ENCODE data around the gene NME4.
"Not testable (repeated sequence)": the region's sequence is repeated elsewhere in the genome, so short reads cannot be mapped to it uniquely, and the experiment has no call there.

NME4 gene

GRCh38 chr16:398561-399339, 1.8 kb downstream of the NME4 start:
- no peak for DNase-seq (ENCODE audit: low spot score)

- no peak for DNase-seq (ENCODE audit: low spot score)
Observed at GRCh38 chr16:399340-400019, 2.5 kb downstream of the NME4 start.

GRCh38 chr16:400061-400591, 3.1 kb downstream of the NME4 start:
- DNase-seq (ENCODE audit: low spot score), result no peak

DNA sequence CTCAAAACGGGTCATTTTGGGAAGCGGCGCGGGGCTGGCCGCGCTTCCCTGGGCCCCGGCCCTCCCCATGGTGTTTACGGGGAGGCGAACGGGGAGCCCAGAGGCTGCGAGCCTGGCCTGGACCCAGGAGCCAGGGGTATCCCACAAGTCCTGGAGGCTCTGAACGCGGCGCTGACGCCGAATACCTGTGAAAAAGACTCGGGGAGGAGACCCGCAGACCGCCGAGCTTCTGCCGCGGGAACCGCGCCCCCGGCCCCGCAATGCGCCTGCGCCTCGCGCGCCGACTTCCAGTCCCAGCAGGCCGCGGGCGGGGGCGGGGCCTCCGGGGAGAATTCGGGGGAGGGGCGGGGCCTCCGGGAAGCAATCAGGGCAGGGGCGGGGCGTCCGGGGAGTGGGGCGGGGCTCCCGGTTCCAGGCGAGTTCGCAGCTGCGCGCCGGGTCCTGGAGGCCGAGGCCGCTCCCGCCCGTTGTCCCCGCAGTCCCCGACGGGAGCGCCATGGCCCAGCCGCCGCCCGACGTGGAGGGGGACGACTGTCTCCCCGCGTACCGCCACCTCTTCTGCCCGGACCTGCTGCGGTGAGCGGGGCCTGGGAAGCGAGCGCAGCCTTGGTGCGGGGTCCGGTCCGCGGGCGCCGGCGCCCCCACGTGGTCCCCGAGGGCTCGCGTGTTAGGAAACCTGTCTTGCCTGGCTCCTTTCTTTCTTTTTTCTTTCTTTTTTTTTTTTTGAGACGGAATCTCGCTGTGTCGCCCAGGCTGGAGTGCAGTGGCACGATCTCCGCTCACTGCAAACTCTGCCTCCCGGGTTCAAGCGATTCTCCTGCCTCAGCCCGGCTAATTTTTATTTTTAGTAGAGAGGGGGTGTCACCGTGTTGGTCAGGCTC, 4.7 kb downstream of the NME4 start, which contains the start of gene DECR2:
Gene DECR2, plus strand, starts transcription at position 418 of the 881 bp plus-strand sequence. Its CDS starts 79 bp downstream, at position 497.
- peak; percentile 99 for DNase-seq (ENCODE audit: low spot score)

DNA sequence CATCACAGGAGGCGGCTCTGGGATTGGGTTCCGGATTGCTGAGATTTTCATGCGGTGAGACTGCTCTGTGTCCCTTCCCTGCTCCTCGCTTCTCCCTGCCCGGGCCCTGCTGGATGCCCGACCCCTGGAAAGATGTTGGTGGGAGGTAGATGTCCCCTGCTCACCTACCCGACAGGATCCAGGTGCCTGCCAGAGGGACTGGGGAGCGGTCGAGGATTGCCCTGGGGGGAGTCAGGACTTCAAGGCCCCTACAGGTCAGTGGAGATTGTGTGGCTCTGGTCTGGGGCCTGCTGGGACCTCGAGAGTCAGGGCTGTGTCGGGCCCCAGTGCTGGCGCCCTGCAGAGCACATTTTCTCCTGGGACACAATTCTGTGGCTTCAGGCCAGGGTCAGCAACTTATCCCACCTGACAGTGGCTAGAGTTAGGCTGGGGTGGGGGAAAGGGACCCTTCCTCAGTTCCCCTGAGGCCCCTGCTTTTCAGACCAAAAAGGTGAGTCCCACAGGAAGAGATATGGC, 8.0 kb downstream of the NME4 start:
- no peak for DNase-seq (ENCODE audit: low spot score)

DNA sequence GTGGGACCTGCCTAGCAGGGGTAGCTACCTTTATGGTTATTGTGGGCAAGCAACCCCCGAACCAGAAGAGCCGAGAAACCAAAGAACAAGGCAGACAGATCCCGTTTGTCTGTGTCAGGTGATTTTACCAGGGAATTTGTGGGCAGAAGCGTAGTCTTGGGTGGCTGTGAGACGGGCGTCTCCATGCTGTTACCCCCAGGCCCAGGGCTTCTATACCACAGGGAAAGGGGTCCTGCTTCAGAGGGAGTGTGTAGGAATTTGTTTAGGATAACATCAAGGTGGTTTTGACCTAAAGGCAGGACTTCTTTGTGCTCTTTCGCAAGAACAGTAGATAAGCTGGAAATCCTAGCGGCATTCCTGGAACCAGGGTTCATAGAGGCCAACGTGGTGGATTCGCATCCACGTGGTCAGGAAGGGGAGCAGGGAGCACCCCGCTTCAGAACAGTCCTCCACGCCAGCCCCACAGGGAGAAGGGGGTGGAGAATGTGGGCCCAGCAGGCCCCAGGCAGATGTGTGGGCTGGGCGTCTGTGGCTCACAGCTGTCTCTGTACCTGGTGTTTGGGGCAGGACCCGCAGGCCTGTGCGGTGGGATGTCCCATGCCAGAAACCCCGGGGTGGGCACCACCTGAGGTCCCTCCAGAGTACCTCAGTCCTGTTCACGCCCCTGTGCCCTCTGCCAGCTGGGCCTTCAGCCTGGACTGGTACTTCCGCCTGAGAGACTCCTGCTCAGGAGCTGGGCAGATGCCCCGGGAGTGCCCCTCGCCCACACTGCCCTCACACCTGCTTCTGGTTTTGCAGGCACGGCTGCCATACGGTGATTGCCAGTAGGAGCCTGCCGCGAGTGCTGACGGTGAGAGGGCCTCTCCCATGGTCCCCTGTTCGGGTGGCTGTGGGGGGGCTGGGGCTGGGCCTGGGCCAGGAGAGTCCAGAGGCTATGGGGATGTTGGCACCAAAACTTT, 8.8 kb downstream of the NME4 start:
- DNase-seq (ENCODE audit: low spot score), result no peak

- no peak for DNase-seq (ENCODE audit: low spot score)
Observed at GRCh38 chr16:407253-407652, 10.3 kb downstream of the NME4 start.

- DNase-seq (ENCODE audit: low spot score), result no peak
Observed at GRCh38 chr16:410516-411178, 13.6 kb downstream of the NME4 start.

- DNase-seq (ENCODE audit: low spot score), result no peak
Observed at GRCh38 chr16:411576-412265, 14.7 kb downstream of the NME4 start.

GRCh38 chr16:414395-415169, 17.6 kb downstream of the NME4 start:
- peak; percentile 34 for DNase-seq (ENCODE audit: low spot score)

DNA sequence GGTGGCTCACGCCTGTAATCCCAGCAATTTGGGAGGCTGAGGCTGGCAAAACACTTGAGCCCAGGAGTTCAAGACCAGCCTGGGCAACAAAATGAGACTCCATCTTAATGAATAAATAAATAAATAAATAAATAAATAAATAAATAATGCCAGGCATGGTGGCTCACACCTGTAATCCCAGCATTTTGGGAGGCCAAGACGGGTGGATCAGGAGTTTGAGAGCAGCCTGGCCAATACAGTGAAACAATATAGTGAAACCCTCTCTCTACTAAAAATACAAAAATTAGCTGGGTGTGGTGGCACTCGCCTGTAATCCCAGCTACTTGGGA, 18.1 kb downstream of the NME4 start:
- not testable (repeated sequence) for DNase-seq (ENCODE audit: low spot score)

GRCh38 chr16:422179-422578, 25.2 kb downstream of the NME4 start:
- DNase-seq (ENCODE audit: low spot score), result not testable (repeated sequence)

DNA sequence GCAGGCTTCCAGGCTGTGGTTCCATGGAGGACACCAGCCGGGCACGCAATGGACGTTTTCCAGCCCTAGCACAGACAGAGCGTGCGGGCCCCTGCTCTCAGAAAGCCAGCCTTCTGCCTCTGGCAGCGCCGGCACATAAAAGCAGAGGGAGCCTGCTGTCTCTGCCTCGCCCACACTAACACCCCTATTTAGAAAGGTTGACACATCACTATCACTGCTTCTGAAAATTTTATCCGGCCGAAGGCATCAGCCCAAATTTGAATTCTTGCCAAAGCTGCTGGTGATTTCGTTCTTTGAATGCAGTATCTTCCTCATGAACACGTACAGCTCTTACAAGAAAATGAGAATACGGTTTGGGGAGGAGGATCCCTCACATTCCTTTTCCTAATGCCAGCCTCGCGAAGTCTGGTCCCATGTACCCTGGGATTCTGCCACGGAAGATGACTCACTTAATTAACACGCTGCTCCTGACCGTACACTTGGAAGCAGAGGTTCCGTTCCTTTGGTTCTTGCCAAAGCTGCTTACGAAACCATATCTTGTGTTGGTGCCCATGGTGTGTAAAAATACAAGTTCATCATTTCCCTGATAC, 27.1 kb downstream of the NME4 start:
- peak; percentile 93 for DNase-seq (ENCODE audit: low spot score)

GRCh38 chr16:424623-425081, 27.7 kb downstream of the NME4 start:
- peak; percentile 29 for DNase-seq (ENCODE audit: low spot score)

DNA sequence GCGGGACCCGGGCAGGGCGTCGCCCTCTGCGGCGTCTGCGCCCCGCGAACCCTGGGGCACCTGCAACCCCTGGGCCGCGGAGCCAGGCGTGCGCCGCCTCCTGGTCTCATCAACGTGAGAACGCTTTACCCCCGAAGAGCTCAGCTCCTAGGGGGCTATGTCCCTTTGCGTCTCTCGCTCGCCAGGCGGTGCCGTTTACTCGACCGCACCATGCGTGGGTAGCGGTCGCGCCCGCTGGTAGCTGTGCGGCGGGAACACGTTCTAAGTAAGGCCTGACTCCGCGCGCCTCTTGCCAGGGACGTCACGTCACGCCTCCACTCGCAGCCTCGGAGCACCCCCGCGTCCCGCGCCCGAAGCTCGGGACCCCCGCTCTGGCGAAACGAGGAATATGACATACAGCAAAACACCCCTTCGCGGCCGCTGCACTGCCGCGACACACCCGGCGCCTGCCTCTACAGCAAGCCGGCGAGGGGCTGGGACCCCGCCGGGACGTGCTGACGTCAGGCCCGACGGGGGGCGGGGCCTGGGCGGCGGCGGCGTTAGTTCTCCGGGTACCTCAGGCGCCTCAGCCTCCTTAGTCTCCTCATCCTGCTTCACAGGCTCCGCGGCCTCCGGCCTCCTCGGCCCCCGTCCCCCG, 28.2 kb downstream of the NME4 start, which contains the start of gene RAB11FIP3:
Gene RAB11FIP3, plus strand, starts transcription at position 568 of the 637 bp plus-strand sequence. CDS start 358 bp downstream, outside the sequence.
- peak; percentile 88 for DNase-seq (ENCODE audit: low spot score)

DNA sequence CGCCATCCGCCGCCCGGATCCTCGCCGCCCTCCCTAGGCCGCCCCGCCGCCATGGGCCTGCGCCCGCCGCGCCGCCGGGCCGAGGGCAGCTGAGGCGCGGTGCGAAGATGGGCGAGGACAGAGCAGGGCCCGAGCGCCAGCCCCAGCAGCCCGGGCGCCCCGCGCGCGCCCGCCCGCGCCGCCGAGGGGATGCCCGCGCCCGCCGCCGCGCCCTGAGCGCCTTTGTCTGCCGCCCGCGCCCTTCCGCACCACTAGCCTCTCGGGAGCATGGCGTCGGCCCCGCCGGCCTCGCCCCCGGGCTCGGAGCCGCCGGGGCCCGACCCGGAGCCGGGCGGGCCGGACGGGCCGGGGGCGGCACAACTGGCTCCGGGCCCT, 28.7 kb downstream of the NME4 start:
- DNase-seq (ENCODE audit: low spot score), result no peak

GRCh38 chr16:426115-426905, 29.3 kb downstream of the NME4 start:
- DNase-seq (ENCODE audit: low spot score), result peak; percentile 31

Measured in AG20443 (cell line).